H9 (cell line): ENCODE measurements around the gene P2RX6. TPM values are rescaled to one million over a fixed set of nuclear protein-coding genes. Genes with fewer than 3 reads are reported as not detected.

Source experiments
- DNase-seq: peaks from one replicate; pipeline ENCODE4 v3.0.0-alpha.2; 2017
- H2AFZ ChIP-seq: one replicate; pipeline ENCODE4 v1.6.1; 2013; ENCODE audit warnings: mild to moderate bottlenecking, low read length, control low read depth, moderate library complexity
- H2AK5ac ChIP-seq: 2 replicates; pipeline ENCODE4 v1.6.1; 2013; ENCODE audit warnings: low read length, control low read depth, mixed read lengths; ENCODE audit not compliant: insufficient read length
- H2BK120ac ChIP-seq: one replicate; pipeline ENCODE4 v1.6.1; 2013; ENCODE audit warnings: low read depth, mild to moderate bottlenecking, low read length, control low read depth, inconsistent platforms; ENCODE audit not compliant: poor library complexity, severe bottlenecking
- H2BK12ac ChIP-seq: 2 replicates; pipeline ENCODE4 v1.6.1; 2013; ENCODE audit warnings: low read length, control low read depth, mixed read lengths, low read depth; ENCODE audit not compliant: insufficient read length
- H2BK15ac ChIP-seq: 2 replicates; pipeline ENCODE4 v1.6.1; 2013; ENCODE audit warnings: low read depth, low read length, control low read depth
- H2BK20ac ChIP-seq: one replicate; pipeline ENCODE4 v1.6.1; 2013; ENCODE audit warnings: low read depth, mild to moderate bottlenecking, low read length, control low read depth, inconsistent platforms; ENCODE audit not compliant: poor library complexity, severe bottlenecking
- H2BK5ac ChIP-seq: 2 replicates; pipeline ENCODE4 v1.6.1; 2013; ENCODE audit warnings: low read length, control low read depth, mixed read lengths; ENCODE audit not compliant: insufficient read length
- H3K14ac ChIP-seq: 2 replicates; pipeline ENCODE4 v1.6.1; 2013; ENCODE audit warnings: low read length, control low read depth; ENCODE audit not compliant: insufficient read depth
- H3K18ac ChIP-seq: 2 replicates; pipeline ENCODE4 v1.6.1; 2013; ENCODE audit warnings: low read depth, mild to moderate bottlenecking, mixed read lengths, low read length, control low read depth; ENCODE audit not compliant: insufficient read length
- H3K23ac ChIP-seq: 2 replicates; pipeline ENCODE4 v1.6.1; 2013; ENCODE audit warnings: low read length, control low read depth, mixed read lengths, low read depth; ENCODE audit not compliant: insufficient read length
- H3K23me2 ChIP-seq: 2 replicates; pipeline ENCODE4 v1.6.1; 2013; ENCODE audit warnings: low read depth, mild to moderate bottlenecking, mixed read lengths, low read length, control low read depth; ENCODE audit not compliant: insufficient read length, poor library complexity, severe bottlenecking
- H3K27ac ChIP-seq: 2 replicates; pipeline ENCODE4 v1.5.1; 2013; ENCODE audit warnings: low read length, control low read depth, mixed read lengths, low read depth; ENCODE audit not compliant: insufficient read length
- H3K27me3 ChIP-seq: 2 replicates; pipeline ENCODE4 v1.6.1; 2013; ENCODE audit warnings: low read length, control low read depth, inconsistent platforms; ENCODE audit not compliant: insufficient read depth
- H3K4ac ChIP-seq: 2 replicates; pipeline ENCODE4 v1.6.1; 2013; ENCODE audit warnings: low read depth, mild to moderate bottlenecking, control low read depth, inconsistent platforms, low read length, moderate library complexity
- H3K4me1 ChIP-seq: 2 replicates; pipeline ENCODE4 v1.6.1; 2013; ENCODE audit warnings: low read length, control low read depth, inconsistent platforms; ENCODE audit not compliant: insufficient read depth
- H3K4me2 ChIP-seq: 2 replicates; pipeline ENCODE4 v1.6.1; 2013; ENCODE audit warnings: low read length, control low read depth, mixed read lengths; ENCODE audit not compliant: insufficient read length, insufficient read depth
- H3K56ac ChIP-seq: 2 replicates; pipeline ENCODE4 v1.6.1; 2013; ENCODE audit warnings: low read depth, mild to moderate bottlenecking, mixed read lengths, low read length, control low read depth; ENCODE audit not compliant: insufficient read length
- H3K79me1 ChIP-seq: 2 replicates; pipeline ENCODE4 v1.6.1; 2013; ENCODE audit warnings: low read depth, mild to moderate bottlenecking, moderate library complexity, low read length, control low read depth, inconsistent platforms; ENCODE audit not compliant: insufficient read depth, poor library complexity, severe bottlenecking
- H3K79me2 ChIP-seq: 2 replicates; pipeline ENCODE4 v1.6.1; 2013; ENCODE audit warnings: low read length, control low read depth, inconsistent platforms; ENCODE audit not compliant: insufficient read depth
- H3K9ac ChIP-seq: 2 replicates; pipeline ENCODE4 v1.6.1; 2013; ENCODE audit warnings: low read length, control low read depth, mixed read lengths; ENCODE audit not compliant: insufficient read length; ENCODE audit errors: extremely low read depth
- H3K9me3 ChIP-seq: one replicate; pipeline ENCODE4 v1.6.1; 2013; ENCODE audit warnings: low read depth, low read length, inconsistent platforms; ENCODE audit not compliant: control insufficient read depth
- H3T11ph ChIP-seq: one replicate; pipeline ENCODE4 v1.6.1; 2013; ENCODE audit warnings: mild to moderate bottlenecking, low read length, control low read depth, inconsistent platforms
- H4K20me1 ChIP-seq: one replicate; pipeline ENCODE4 v1.6.1; 2013; ENCODE audit not compliant: control insufficient read depth, insufficient read length, insufficient read depth
- H4K5ac ChIP-seq: 2 replicates; pipeline ENCODE4 v1.6.1; 2013; ENCODE audit warnings: low read depth, mild to moderate bottlenecking, mixed read lengths, low read length, control low read depth; ENCODE audit not compliant: insufficient read length
- H4K8ac ChIP-seq: replicated peaks from 2 replicates; pipeline ENCODE4 v1.6.1; 2013; ENCODE audit warnings: low read length, control low read depth, mixed read lengths, low read depth; ENCODE audit not compliant: insufficient read length
- H4K91ac ChIP-seq: 2 replicates; pipeline ENCODE4 v1.6.1; 2013; ENCODE audit warnings: low read depth, mild to moderate bottlenecking, moderate library complexity, mixed read lengths, low read length, control low read depth; ENCODE audit not compliant: insufficient read length
- H3K27ac Mint-ChIP-seq, 3 experiments: 2 replicates in 2 of 3; 3 replicates in 1 of 3; pipeline ENCODE4 v1.8.0; 2020 to 2021; ENCODE audit warnings: mixed read lengths in 3 of 3, mild to moderate bottlenecking in 1 of 3, moderate library complexity in 1 of 3
- H3K27me3 Mint-ChIP-seq: 2 replicates; pipeline ENCODE4 v1.8.0; 2021; ENCODE audit warnings: low read depth, mild to moderate bottlenecking, moderate library complexity, mixed read lengths
- H3K36me3 Mint-ChIP-seq, 3 experiments: 2 replicates in 2 of 3; 3 replicates in 1 of 3; pipeline ENCODE4 v1.8.0; 2020 to 2021; ENCODE audit warnings: low read depth in 3 of 3, mixed read lengths in 3 of 3; ENCODE audit not compliant: insufficient read depth in 1 of 3
- H3K4me1 Mint-ChIP-seq, 2 experiments: 2 replicates each; pipeline ENCODE4 v1.8.0; 2020; ENCODE audit warnings: mixed read lengths in 2 of 2
- H3K4me3 Mint-ChIP-seq, 2 experiments: 2 replicates in 1 of 2; 3 replicates in 1 of 2; pipeline ENCODE4 v1.8.0; 2020 to 2021; ENCODE audit warnings: mild to moderate bottlenecking in 2 of 2, mixed read lengths in 2 of 2, moderate library complexity in 1 of 2
- H3K9me3 Mint-ChIP-seq, 2 experiments: 2 replicates in 1 of 2; 3 replicates in 1 of 2; pipeline ENCODE4 v1.8.0; 2020; ENCODE audit warnings: mild to moderate bottlenecking in 2 of 2, mixed read lengths in 2 of 2, moderate library complexity in 1 of 2
- CTCF ChIP-seq: fragments of 200-600 bp; sonication (generic); conservative IDR thresholded peaks from 3 replicates; pipeline ENCODE4 v1.8.0; 2021; ENCODE audit warnings: antibody characterized with exemption, mild to moderate bottlenecking
- WGBS: extraction: QIAGEN DNeasy Blood & Tissue Kit; methylation state at CpG from one replicate; pipeline ENCODE4 v1.1.7; 2013; ENCODE audit warnings: missing lambda C conversion rate, low lambda C conversion rate, mixed read lengths; ENCODE audit not compliant: insufficient read length; ENCODE audit errors: extremely low coverage; 5-methylcytosine and 5-hydroxymethylcytosine counted together
- total RNA-seq: library from RNA; stranded (reverse); gene quantifications from 2 replicates; pipeline ENCODE4 v1.2.1, GENCODE V29; 2021

The P2RX6 gene
- total RNA-seq, 1 experiment from 2014 or later: not detected

DNA sequence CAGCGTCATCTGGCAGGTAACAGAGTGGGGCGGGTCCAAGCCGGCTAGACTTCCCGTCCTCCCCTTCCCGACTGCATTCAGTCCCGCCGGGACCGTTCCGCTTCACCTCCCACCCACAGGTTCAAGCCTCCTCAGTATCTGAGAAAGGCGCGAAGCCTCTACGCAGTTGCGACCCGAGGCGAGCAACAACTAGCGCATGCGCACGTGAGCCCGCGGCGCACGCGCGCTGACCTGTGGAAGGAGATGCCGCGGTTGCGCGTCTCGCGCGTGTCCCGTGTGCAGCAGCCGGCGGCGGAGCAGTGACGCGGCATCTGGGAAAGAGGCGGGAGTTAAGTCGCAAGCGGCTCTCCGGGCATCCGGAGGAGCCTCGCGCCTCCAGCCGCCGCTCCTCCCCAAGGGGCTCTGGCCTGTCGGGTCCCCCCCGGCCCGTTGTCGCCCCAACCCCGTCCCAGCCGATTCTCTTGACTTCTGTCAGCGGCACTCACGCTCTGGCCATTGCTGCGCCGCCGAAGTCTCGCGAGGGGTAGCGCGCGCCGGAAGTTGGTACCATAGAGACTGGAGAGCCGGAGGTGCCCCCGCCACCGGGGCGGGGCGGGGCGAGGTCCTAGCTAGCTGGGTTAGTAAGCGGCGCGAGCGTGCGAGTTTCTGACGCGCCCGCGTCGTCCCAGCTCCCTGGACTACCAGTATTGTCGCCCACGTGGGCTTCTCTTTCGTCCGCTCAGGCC, 13.2 kb upstream of the P2RX6 start, which contains the start of gene THAP7:
Gene THAP7 (minus strand): TSS at position 518 of the 725 bp plus-strand sequence. CDS start 207 bp downstream, at position 311.
- Histone ChIP-seq H2AK5ac (no peak within 1 kb of the TSS), H3K27me3 (no peaks in the 10 kb centered on the region), H3K4me1 (no peaks in the 10 kb centered on the region; the same call in 1 of the 2 replicates), H3K18ac (peak within 1 kb of the TSS; percentile 13), H3K14ac (peak within 1 kb of the TSS; percentile 69), H3K79me1 (no peaks in the 10 kb centered on the region), H2BK15ac (no peak within 1 kb of the TSS), H2AFZ (no peak within 1 kb of the TSS), H2BK12ac (no peak within 1 kb of the TSS), H3K9ac (peak within 1 kb of the TSS; percentile 82), H3K27ac (no peak within 1 kb of the TSS), H2BK120ac (no peak within 1 kb of the TSS), H4K5ac (no peak within 1 kb of the TSS), H2BK20ac (no peak within 1 kb of the TSS), H4K20me1 (no peaks in the 10 kb centered on the region), H3K23ac (no peak within 1 kb of the TSS), H4K8ac (no peak within 1 kb of the TSS), H3T11ph (no peak within 1 kb of the TSS), H3K9me3 (no peaks in the 10 kb centered on the region), H3K23me2 (peaks cover 11% of the 10 kb centered on the region), H3K4me2 (peak within 1 kb of the TSS; percentile 57), H3K56ac (no peak within 1 kb of the TSS), H3K4ac (no peak within 1 kb of the TSS), H2BK5ac (no peak within 1 kb of the TSS), H3K79me2 (no peaks in the 10 kb centered on the region), H4K91ac (no peak within 1 kb of the TSS)
- Mint-ChIP-seq H3K4me3 (peak within 1 kb of the TSS; percentile 88 to 92), H3K4me1 (peaks cover 11 to 17% of the 10 kb centered on the region in 2 experiments), H3K36me3 (peaks cover 0 to 6% (median 0%) of the 10 kb centered on the region in 3 experiments; a peak in 3 of 7 replicates), H3K27me3 (no peaks in the 10 kb centered on the region), H3K27ac (peak within 1 kb of the TSS; percentile 92 to 96 (median 94)), H3K9me3 (no peaks in the 10 kb centered on the region)
- peak; percentile 95 for DNase-seq
- WGBS: no CpG with 5 or more reads among the region's 83 CpGs
- no peak for TF ChIP-seq CTCF
